Muscle layer of colon (tissue), 2 donors: ENCODE data around the gene PCIF1.
"Not testable (repeated sequence)": the region's sequence is repeated elsewhere in the genome, so short reads cannot be mapped to it uniquely, and the experiment has no call there.

Experiments used
- H3K27ac ChIP-seq: one replicate; pipeline ENCODE4 v1.7.0; 2013; ENCODE audit warnings: low read depth, mild to moderate bottlenecking, low read length, moderate library complexity
- H3K27me3 ChIP-seq, 2 donors: one replicate each; pipeline ENCODE4 v1.7.0; 2013; ENCODE audit warnings: low read length in 2 of 2, mild to moderate bottlenecking in 2 of 2; ENCODE audit not compliant: insufficient read depth in 2 of 2, control insufficient read depth in 1 of 2
- H3K36me3 ChIP-seq: one replicate; pipeline ENCODE4 v1.7.0; 2013; ENCODE audit warnings: mild to moderate bottlenecking, low read length; ENCODE audit not compliant: insufficient read depth
- H3K4me1 ChIP-seq: one replicate; pipeline ENCODE4 v1.7.0; 2013; ENCODE audit warnings: mild to moderate bottlenecking, low read length; ENCODE audit not compliant: insufficient read depth
- H3K4me3 ChIP-seq, 2 donors: one replicate each; pipeline ENCODE4 v1.7.0; 2013; ENCODE audit warnings: low read length in 2 of 2, low read depth in 1 of 2, mild to moderate bottlenecking in 1 of 2, moderate library complexity in 1 of 2
- H3K9ac ChIP-seq: one replicate; pipeline ENCODE4 v1.7.0; 2013; ENCODE audit warnings: low read length
- H3K9me3 ChIP-seq: one replicate; pipeline ENCODE4 v1.7.0; 2013; ENCODE audit warnings: mild to moderate bottlenecking, low read length
- donor health status: abdominal sarcoma.
- donor health status: Adenocarcinoma of cecum.

Gene PCIF1

DNA sequence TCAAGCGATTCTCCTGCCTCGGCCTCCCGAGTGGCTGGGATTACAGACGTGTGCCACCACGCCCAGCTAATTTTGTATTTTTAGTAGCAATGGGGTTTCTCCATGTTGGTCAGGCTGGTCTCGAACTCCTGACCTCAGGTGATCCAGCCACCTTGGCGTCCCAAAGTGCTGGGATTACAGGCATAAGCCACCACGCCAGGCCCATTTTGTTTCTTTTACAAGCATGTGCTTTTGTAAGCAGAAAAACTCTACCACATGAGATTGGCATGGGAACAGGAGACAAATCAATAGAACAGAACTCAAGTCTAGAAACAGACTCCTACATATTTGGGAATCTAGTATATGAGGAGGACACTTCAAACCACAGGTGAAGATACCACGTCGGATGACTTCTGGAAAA, 21.8 kb downstream of the PCIF1 start:
- H3K27me3 ChIP-seq, H3K4me3 ChIP-seq, H3K9me3 ChIP-seq, H3K4me1 ChIP-seq, H3K9ac ChIP-seq, H3K27ac ChIP-seq: not testable (repeated sequence)
- H3K36me3 ChIP-seq, result peaks cover 64% of the 10 kb centered on the region

DNA sequence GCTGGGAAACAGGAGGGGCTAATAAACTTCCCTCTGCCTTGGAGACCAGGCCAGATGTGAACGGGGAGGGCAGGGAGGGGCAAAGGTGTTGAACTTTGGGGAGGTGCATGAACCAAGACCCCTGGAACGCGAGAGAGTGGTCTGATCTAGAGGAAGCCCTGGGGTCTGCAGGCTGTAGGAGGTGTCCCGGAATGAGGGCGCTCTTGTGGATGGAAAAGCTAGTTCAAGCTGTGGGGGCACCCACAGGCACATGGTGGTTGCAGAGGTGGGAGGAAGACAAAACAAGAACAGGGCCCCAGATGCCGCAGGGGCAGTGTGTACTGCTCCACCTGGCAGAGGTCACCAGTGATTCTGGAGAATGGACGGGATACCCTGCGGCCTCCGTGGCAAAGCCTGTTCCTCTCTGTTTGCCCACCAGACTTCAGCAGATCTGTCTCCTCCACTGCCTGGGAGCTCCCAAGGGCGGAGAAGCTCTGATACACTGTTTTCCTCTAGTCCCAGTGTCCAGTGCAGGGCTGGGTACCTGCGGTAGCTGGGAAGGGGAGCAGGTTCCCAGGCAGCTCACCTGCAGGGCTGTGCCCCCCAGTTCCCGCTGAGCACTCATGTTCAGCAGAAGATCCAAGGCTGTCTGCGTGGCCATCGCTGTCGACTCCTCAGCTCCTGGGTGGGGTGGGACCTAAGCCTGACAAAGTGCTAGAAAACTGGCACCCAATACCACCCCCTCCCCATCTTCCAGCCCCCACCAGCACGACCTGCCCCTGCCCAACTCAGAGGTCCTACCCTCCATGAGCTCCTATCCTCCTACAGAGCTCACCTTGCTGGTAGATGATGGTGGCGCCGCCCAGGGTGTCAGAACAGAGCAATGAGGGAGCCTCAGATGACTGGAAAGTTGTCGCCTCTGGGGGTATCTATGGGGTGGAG, 22.8 kb downstream of the PCIF1 start:
- no peaks in the 10 kb centered on the region for H3K9me3 ChIP-seq
- H3K27ac ChIP-seq, result no peak overlapping the region
- H3K4me1 ChIP-seq, result no peaks in the 10 kb centered on the region
- H3K9ac ChIP-seq, result no peak overlapping the region
- peaks cover 63% of the 10 kb centered on the region for H3K36me3 ChIP-seq
- no peak overlapping the region for H3K4me3 ChIP-seq
- no peaks in the 10 kb centered on the region for H3K27me3 ChIP-seq

DNA sequence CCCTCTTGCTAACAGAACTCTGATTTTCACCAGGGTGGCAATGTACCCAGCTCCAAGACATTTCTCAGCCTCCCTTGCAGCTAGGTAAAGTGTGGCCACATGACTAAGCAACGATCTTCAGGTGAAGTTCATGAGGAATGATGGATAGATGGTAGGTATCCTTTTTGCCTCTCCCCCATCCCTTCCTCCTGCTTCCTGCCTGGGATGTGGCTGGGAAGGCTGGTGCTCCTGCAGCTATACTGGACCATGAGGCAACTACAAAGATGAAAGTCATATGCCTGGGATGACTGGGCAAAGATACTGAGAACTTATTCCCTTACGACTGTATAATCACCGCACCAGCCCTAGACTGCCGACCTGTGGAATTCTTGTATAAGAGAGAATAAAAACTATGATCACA, 24.1 kb downstream of the PCIF1 start:
- Histone ChIP-seq H3K27me3 (no peaks in the 10 kb centered on the region), H3K9ac (no peak overlapping the region), H3K36me3 (peaks cover 57% of the 10 kb centered on the region), H3K4me3 (no peak overlapping the region), H3K27ac (no peak overlapping the region), H3K4me1 (no peaks in the 10 kb centered on the region), H3K9me3 (no peaks in the 10 kb centered on the region)

DNA sequence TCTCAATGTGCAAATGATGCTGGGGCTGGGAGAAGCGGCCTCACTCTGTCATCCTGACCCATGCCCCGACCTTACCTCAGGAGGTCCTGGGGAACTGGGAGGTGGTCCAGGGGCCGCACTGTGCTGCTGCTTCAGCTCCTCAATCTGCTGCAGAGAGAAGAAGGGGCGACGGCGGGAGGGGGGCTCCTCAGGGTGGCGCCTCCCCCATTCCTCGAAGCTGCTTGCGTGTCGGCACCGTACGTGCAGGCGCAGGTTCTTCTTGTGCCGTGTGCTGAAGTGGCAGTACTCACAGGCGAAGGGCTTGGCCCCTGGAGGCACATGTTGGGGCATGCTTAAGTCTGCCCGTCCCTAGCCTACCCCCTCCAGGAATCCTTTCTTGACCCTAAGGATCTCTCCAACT, 24.6 kb downstream of the PCIF1 start:
- Histone ChIP-seq H3K9me3 (no peaks in the 10 kb centered on the region), H3K27me3 (no peaks in the 10 kb centered on the region), H3K9ac (no peak overlapping the region), H3K36me3 (peaks cover 57% of the 10 kb centered on the region), H3K27ac (no peak overlapping the region), H3K4me3 (no peak overlapping the region), H3K4me1 (no peaks in the 10 kb centered on the region)

DNA sequence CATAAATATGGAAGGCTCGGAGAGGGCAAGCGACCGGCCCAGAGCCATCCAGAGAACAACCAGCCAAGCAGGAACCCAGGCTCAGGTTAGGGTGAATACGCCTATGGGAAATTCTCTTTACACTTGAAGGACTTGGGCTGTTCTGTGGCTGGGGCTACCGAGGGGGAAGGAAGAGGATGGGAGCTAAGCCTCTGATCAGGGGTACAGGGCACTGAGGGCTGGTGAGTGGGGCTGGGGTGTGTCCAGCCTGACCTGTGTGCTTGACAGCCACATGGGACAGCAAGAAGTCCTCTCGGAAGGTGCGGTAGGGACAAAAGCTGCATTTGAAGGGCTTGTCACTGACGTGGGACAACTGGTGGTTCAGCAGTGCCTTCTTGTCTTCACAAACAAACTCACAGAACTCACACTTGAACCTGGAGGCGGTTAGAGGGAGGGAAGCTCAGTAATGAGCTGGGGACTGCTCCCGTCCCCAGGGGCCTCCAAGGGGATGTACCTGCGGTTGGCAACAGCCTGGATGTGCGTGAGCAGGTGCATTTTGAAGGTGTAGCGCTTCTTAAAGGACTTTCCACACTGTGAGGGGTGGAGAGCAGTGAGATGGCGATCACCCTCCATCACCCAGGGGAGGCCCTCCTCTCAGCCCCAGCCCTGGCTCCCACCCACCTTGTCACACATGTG, 25.6 kb downstream of the PCIF1 start:
- no peaks in the 10 kb centered on the region for H3K4me1 ChIP-seq
- no peaks in the 10 kb centered on the region for H3K27me3 ChIP-seq
- no peak overlapping the region for H3K27ac ChIP-seq
- no peak overlapping the region for H3K9ac ChIP-seq
- H3K4me3 ChIP-seq, result no peak overlapping the region
- no peaks in the 10 kb centered on the region for H3K9me3 ChIP-seq
- peaks cover 63% of the 10 kb centered on the region for H3K36me3 ChIP-seq

DNA sequence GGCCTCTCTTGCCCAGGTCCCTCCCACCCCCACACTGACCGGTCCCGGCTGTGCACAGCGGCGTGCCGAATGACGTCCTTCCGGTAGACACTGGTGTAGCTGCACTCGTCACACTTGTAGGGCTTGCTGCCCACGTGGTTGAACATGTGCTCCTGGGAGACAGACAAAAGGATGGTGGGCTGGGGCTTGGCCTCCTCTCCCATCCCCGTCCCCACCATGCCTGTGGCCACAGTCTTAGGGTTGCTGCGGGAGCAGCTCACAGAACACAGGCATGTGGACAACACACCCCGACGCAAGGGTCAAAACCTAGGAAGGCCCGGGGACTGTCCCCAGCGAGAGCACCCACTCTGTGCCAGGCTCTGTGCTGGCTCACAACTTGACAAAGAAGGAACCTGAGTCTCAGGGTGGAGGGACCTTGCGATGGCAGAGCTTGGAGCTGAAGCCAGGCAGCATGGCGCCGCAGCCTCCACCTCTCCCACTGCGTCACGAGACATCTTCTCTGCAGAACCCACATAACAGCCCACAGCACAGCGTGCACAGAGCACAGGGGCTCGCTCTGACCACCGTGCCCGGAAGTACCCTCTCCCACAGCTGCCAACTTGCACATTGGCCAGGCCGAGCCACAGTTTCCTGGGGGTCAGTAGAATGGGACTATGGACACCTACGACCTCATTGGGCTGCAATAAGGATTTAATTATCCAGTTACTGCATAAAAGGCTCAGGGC, 27.7 kb downstream of the PCIF1 start:
- no peak overlapping the region for H3K4me3 ChIP-seq
- no peaks in the 10 kb centered on the region for H3K4me1 ChIP-seq
- no peaks in the 10 kb centered on the region for H3K27me3 ChIP-seq
- no peak overlapping the region for H3K9ac ChIP-seq
- H3K9me3 ChIP-seq, result no peaks in the 10 kb centered on the region
- peaks cover 77% of the 10 kb centered on the region for H3K36me3 ChIP-seq
- H3K27ac ChIP-seq, result no peak overlapping the region

DNA sequence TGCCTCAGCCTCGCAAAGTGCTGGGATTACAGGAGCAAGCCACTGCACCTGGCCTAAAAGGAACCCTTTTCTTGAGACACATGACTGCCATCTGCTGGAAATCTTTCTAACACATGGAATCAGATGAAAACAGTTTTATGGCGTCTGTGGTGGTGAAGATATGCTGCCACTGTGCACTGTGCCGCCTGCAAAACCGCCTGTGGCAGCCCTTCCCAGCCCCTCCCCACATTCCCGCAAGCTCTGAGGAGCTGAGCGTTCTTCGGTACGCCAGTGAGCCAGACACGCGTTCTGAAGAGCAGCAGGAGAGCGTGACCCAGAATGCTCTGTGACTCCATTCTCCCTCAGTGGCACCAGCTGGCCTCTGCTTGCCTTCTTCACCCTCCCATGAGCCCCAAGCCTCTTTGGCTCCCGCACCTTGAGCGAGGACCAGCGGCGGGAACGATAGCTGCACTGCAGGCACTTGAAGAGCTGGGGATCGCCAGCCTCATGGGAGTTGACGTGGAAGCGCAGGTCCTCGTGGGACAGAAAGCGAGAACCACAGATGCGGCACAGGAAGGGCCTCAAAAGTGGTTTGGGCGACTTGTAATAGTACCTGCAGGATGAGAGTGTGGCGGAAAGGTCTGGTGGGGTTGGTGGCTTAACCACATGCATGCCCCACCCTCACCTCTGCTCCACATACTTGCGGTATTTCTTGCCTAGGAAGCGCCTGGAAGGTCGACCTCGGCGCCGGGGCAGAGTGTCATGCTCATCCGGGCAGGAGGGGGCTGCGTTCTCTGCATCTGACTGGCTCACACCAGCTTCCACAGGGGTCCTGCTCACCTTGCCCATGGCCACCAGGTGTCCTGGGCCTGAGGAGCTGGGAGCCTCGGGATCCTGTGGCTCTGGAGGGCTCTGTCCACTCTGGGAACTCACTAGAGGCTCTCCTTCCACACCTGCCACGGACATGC, 28.8 kb downstream of the PCIF1 start:
- peaks cover 81% of the 10 kb centered on the region for H3K36me3 ChIP-seq
- H3K4me1 ChIP-seq, result no peaks in the 10 kb centered on the region
- H3K9ac ChIP-seq, result no peak overlapping the region
- H3K27me3 ChIP-seq, result no peaks in the 10 kb centered on the region
- H3K9me3 ChIP-seq, result no peaks in the 10 kb centered on the region
- H3K4me3 ChIP-seq, result no peak overlapping the region
- H3K27ac ChIP-seq, result no peak overlapping the region

DNA sequence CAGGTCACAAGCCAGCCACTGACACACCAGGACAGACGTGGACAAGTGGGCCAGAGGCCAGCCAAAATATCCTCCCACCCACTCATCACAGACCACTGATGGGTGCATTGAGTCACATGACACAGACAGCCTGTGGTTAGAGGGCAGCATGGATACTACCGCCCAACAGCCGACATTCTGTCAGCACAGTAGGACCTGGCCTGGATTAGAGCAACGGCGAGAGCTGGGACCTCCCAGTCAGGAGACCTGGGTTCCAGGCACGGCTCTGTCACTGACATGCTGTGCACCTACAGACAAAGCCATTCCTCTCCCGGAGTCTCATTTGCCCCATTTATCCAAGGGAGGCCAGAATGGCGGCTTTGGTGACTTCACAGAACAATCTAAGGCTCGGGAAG, 29.5 kb downstream of the PCIF1 start:
- H3K4me3 ChIP-seq, result no peak overlapping the region
- H3K36me3 ChIP-seq, result peaks cover 81% of the 10 kb centered on the region

DNA sequence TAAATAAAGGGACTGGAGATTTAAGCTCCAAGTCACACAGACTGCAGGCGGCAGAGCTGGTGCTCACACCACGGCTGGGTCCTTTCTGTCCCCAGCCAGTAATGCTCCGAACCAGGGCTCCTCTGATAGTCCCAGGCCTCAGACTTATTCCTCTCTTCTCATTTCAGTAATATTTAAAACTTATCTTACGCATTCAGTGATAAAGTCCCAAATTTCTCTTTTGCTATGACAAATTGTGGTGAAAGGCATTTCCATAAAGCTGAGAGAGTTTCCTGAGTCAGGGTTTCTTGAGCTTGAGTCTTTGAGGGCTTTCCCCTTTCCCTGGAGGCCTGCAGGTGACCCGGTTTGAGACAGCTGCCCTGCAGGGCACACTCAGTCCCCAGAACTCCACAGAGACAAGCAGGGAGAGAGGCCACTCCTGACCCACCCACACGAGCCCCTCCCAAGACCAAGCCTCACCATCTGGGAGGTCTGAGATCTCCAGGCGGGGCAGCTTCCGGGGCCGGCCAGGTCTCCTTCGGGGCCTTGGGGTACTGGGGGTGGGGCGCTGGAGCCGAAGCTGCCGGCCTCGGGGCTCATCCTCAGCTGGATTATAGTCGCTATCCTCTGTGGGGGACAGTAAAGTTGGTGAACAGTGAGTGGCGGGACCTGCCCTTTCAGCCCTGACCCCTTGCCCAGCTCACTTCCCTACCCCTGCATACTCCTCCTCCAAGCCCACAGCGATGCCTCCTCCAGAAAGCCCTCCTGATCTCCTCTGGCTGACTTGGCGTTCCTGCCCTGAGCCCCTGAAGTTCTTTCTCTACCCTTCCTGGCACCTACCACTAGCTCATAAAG, 30.9 kb downstream of the PCIF1 start:
- Histone ChIP-seq H3K9ac (no peak overlapping the region), H3K27me3 (no peaks in the 10 kb centered on the region)

More for the DNA sequence above, 29.5 kb downstream of the PCIF1 start:
- Histone ChIP-seq H3K9me3 (no peaks in the 10 kb centered on the region), H3K27me3 (no peaks in the 10 kb centered on the region), H3K27ac (no peak overlapping the region), H3K9ac (no peak overlapping the region), H3K4me1 (no peaks in the 10 kb centered on the region)

DNA sequence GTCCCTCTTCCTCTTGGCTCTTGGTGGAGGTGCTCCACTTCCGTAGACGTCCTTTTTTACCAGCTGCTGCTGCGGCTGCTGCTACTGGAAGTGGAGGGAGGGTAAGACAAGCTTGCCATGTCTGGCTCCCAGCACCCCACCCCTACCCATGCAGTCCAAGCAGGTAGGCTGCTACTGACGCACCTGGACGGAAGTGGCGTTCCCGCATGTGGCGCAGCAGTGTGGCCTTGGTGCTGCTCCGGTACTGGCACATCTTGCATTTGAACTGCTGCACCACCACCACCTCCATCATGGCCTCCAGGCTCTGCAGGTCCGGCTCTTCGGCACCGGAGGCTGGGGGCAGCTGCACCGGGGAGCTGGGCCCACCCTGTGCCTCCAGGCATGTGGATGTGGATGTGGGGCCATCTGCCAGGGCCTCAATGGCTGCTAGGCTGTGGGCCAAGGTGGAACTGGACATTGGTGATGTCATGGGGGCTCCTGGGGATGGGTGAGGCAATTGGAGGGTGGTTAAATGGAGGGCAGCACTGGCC, 33.1 kb downstream of the PCIF1 start:
- H3K9me3 ChIP-seq, result no peaks in the 10 kb centered on the region
- H3K36me3 ChIP-seq, result peaks cover 55% of the 10 kb centered on the region
- H3K27me3 ChIP-seq, result no peaks in the 10 kb centered on the region
- H3K4me1 ChIP-seq, result peaks cover 16% of the 10 kb centered on the region
- no peak overlapping the region for H3K9ac ChIP-seq
- no peak overlapping the region for H3K4me3 ChIP-seq
- no peak overlapping the region for H3K27ac ChIP-seq

More for the DNA sequence above, 30.9 kb downstream of the PCIF1 start:
- Histone ChIP-seq H3K4me1 (peaks cover 12% of the 10 kb centered on the region), H3K27ac (no peak overlapping the region), H3K36me3 (peaks cover 72% of the 10 kb centered on the region), H3K4me3 (no peak overlapping the region), H3K9me3 (no peaks in the 10 kb centered on the region)
